Muscle of leg (tissue), 11 donors: ENCODE results near the gene BEST1. TPM values are rescaled to one million over a fixed set of nuclear protein-coding genes. Genes with fewer than 3 reads are reported as not detected.

Source experiments
- DNase-seq: peaks from one replicate; pipeline ENCODE4 v3.0.0; 2013
- H3K27ac ChIP-seq: one replicate; pipeline ENCODE4 v1.5.1; 2013; ENCODE audit warnings: mild to moderate bottlenecking, low read length, control low read depth
- H3K27me3 ChIP-seq: one replicate; pipeline ENCODE4 v1.6.1; 2013; ENCODE audit warnings: low read length; ENCODE audit not compliant: control insufficient read depth, insufficient read depth
- H3K36me3 ChIP-seq: one replicate; pipeline ENCODE4 v1.6.1; 2013; ENCODE audit warnings: low read length; ENCODE audit not compliant: control insufficient read depth, insufficient read depth
- H3K4me1 ChIP-seq: one replicate; pipeline ENCODE4 v1.6.1; 2013; ENCODE audit warnings: low read length; ENCODE audit not compliant: control insufficient read depth, insufficient read depth
- H3K4me3 ChIP-seq: one replicate; pipeline ENCODE4 v1.5.1; 2013; ENCODE audit warnings: low read length, control low read depth
- H3K9me3 ChIP-seq: replicated peaks from 2 replicates; pipeline ENCODE4 v1.6.1; 2013; ENCODE audit warnings: low read depth, low read length; ENCODE audit not compliant: control insufficient read depth
- WGBS: methylation state at CpG from one replicate; pipeline ENCODE4 v1.1.5; 2013; ENCODE audit warnings: missing lambda C conversion rate; ENCODE audit not compliant: insufficient coverage; 5-methylcytosine and 5-hydroxymethylcytosine counted together
- polyA plus RNA-seq, 8 donors: library from polyadenylated mRNA; unstranded; fragments of 120-200 nt; gene quantifications; one replicate each; pipeline versions ENCODE4 v1.2.1 to v1.2.3, GENCODE V29; 2013; ENCODE audit warnings: inconsistent platforms in 1 of 8, low replicate concordance in 1 of 8; ENCODE audit not compliant: insufficient read length in 8 of 8, insufficient read depth in 1 of 8
- total RNA-seq: library from RNA; stranded (reverse); fragments of 120-200 nt; gene quantifications from one replicate; pipeline ENCODE4 v1.2.4, GENCODE V29; 2013

The BEST1 gene
- total and polyA plus RNA-seq, 9 donors = 1.6 to 4.2 (median 3.8) TPM

DNA sequence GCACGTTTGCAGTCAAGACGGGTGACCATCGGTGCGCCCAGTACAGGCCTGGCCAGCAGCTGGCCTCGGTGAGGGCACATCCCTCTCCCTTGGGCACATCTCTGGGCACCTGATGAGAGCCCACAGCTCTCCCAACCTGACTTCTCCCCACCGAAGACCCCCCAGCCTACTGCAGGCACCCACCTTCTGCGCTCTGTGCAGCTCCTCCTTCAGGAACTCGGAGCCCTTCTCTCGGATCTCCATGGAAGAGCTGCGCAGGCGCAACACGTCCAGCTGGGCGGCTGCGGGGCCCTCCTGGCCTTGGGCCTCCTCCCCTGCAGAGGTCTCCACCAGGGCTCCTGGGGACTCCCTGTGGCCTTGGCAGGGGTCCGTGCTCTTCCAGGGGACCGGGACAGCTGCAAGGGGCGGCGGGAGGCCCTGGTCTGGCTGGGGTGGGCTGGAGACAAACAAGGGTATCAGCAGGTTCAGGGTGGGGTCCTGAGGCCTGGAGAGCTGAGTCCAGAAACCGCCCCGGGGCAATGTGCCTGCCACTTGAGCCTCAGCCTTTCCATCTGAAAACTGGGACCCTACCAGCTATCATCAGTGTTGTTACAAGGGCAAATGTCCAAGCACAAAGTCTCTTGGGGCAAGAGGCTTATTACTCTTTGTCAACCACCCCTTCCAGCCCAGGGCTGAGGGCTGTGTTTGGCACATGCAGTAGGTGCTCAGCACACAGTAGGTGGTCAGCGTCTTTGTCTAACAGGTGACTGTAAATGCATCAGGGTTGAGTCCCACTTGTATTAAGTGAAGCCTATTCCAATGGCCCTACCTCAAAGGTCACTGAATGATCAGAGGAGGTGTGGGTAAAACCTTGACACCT, 42.1 kb upstream of the BEST1 start:
- Histone ChIP-seq H3K36me3 (peaks cover 50% of the 10 kb centered on the region), H3K27me3 (no peaks in the 10 kb centered on the region), H3K4me1 (peaks cover 51% of the 10 kb centered on the region), H3K4me3 (no peak overlapping the region), H3K27ac (peak overlapping the region; percentile 42), H3K9me3 (no peaks in the 10 kb centered on the region)
- WGBS = 68% methylated on average over 13 of the region's 21 CpGs
- no peak for DNase-seq

DNA sequence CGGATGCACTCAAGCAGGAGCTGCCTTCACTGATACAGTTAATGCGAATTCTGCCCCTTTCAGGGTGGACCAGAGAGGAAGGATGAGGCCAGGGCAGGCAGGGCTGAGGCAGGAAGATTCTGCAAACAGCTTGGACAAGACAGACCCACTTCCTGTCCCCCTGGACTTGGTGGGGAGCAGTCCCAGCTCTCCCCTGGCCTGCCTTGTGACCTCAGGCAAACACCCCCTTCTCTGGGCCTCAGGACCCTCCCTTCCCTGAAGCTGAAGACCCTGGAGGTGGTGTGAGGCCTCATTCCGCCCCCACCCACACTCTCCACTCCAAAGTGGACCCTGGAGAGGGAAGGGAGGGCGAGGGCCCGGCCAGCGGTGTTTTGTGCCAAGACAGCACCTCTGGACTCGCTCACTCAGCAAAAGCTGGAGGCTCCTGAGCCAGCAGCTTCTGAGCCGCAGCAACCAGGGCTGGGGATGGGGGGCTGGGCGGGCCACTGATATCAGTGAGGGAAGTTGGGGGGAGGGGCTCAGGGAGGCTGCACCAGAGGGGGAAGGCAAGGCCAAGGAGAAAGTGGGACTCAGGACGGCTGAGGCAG, 41.3 kb upstream of the BEST1 start:
- no peaks in the 10 kb centered on the region for H3K27me3 ChIP-seq
- H3K27ac ChIP-seq = peak overlapping the region; percentile 55
- peaks cover 55% of the 10 kb centered on the region for H3K4me1 ChIP-seq
- peaks cover 48% of the 10 kb centered on the region for H3K36me3 ChIP-seq
- H3K9me3 ChIP-seq = no peaks in the 10 kb centered on the region
- peak; percentile 90 for DNase-seq
- 22% methylated on average over 7 of the region's 10 CpGs for whole genome bisulfite sequencing
- H3K4me3 ChIP-seq = no peak overlapping the region

DNA sequence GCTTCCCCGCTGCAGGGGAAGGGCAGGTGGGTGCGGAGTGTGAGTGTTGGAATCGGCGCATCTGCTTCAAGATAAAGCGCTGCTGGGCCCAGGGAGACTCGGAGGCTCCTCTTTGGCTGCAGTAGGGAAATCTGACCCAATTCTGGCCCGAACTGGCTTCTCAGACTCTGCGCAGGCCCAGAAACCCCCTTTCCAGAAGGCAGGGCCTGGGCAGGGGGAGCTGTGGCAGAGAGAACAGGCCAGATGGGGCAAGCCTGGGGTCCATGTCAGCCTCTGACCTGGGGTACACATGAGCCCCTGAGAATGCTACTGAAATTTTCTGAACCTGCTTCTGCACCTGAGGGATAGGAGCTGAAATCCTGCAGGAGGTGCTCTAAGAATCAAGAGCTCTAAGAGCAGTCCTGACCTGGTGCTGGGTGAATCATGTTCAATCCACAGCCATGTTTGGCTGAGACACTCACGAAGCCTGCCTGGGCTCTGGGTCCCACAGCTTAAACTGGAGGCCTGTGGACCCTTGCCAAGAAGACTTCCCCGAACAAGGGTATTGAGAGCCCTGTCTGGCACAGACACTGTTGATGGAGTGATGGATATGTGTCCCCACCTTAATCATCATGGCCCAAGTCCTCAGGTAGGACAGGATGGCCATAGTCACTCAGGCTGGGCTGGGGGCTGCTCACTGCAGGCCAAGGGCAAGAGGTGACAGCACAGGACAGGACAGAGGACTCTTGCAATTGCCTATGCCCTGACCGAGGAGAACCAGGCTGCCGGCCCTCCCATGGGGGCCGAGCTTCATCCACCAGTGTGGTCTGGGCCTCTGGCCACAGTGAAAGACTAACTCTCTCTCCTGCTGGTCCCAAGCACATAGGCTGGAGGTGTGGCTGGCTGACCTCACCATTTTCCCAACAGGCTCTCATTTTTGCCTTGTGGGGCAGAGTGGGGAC, 39.7 kb upstream of the BEST1 start:
- H3K4me1 ChIP-seq = peaks cover 63% of the 10 kb centered on the region
- H3K9me3 ChIP-seq = no peaks in the 10 kb centered on the region
- H3K4me3 ChIP-seq = no peak overlapping the region
- no peaks in the 10 kb centered on the region for H3K27me3 ChIP-seq
- peak overlapping the region; percentile 54 for H3K27ac ChIP-seq
- peaks cover 34% of the 10 kb centered on the region for H3K36me3 ChIP-seq
- peak; percentile 95 for DNase-seq
- WGBS = 33% methylated on average over 12 of the region's 13 CpGs

DNA sequence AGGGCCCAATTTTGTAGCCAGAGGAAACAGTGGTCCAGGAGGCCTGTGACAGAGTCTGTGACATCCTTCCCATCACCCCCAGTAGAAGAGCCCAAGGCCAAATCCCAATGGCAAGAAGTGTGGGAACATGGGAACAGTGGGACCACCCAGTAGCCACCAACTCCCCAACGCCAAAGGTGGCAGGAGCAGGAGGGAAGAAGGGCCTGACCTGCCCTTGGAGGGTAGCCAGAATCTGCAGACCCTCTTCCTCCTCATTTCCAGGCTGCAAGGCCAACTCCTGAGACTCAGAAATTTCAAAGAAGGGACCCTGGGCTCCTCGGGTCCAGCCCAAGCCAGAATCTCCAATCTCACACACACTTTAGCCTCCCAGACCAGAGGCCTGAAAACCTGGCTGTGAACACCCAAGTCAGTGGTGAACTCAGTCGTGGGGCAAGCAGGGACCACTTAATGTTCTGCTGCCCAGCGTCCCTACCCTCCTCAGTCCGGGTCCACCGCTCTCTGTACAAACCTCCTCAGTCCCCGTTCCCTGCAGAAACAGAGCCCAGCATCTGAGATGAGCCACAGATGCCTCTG, 38.9 kb upstream of the BEST1 start:
- Histone ChIP-seq H3K27me3 (no peaks in the 10 kb centered on the region), H3K9me3 (no peaks in the 10 kb centered on the region), H3K4me3 (no peak overlapping the region), H3K4me1 (peaks cover 64% of the 10 kb centered on the region), H3K36me3 (peaks cover 26% of the 10 kb centered on the region), H3K27ac (peak overlapping the region; percentile 54)
- peak; percentile 14 for DNase-seq
- WGBS = 47% methylated on average over 5 of the region's 7 CpGs

DNA sequence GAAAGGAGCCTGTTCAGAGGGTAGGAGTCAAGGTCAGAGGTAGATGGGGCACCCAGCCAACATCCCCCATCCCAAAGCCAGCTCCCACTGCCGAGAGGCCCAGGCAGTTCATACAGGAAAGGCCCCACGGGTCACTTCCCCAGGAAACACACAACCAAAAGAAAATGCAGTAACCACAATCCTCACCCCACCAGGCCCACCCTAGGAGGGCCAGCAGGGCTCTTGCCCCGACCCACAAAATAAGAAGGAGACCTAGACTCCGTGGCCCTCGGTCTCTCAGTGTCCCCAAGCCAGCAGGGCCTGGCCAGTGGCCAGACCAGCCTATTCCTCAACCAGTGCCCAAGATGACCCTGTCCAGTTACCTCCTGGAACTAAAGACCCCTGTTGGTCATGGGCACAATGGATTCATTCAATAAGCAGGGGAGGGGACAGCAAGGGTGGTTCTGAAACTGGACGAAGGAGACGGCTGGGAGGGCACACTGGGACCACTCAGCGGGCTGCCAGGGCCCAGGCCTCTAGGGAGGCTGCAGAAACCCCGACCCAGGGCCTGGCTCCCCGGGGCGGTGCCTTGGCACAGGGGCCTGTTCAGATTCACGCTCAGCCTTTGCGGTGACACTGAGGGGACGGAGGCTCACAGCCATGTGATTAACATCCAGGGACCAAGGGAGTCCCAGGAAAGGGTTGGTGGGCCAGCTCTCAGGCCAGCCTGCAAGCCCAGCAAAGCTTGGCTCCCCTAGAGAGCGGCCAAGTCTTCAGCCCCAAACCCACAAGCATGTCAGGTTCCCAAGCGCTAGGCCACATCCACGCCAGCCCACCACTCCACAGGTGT, 38.2 kb upstream of the BEST1 start:
- Histone ChIP-seq H3K4me3 (no peak overlapping the region), H3K27ac (peak overlapping the region; percentile 62), H3K4me1 (peaks cover 69% of the 10 kb centered on the region), H3K9me3 (no peaks in the 10 kb centered on the region), H3K36me3 (peaks cover 19% of the 10 kb centered on the region), H3K27me3 (no peaks in the 10 kb centered on the region)
- WGBS = 42% methylated on average over 12 of the region's 17 CpGs
- peak; percentile 36 for DNase-seq

DNA sequence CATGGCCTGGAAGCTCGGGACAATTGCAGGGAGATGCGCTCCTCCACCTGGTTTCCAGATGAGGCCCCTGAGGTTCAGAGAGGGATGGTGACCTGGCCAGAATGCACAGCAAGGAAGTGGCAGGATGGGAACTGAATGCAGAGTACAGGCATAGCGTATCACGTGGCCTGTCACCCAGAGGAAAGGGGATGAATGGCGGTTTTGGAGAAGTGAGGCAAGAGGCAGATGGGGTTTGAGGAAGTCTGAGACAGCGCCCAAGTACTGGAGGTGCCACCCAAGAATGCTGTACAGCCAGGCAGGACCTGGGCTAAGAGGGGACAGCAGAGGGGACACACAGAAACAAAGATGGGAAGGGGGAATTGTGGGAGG, 37.6 kb upstream of the BEST1 start:
- Histone ChIP-seq H3K9me3 (no peaks in the 10 kb centered on the region), H3K4me3 (no peak overlapping the region), H3K4me1 (peaks cover 70% of the 10 kb centered on the region), H3K36me3 (peaks cover 13% of the 10 kb centered on the region), H3K27ac (peak overlapping the region; percentile 35), H3K27me3 (no peaks in the 10 kb centered on the region)
- 65% methylated on average over 4 of the region's 6 CpGs for WGBS
- DNase-seq = peak; percentile 77

DNA sequence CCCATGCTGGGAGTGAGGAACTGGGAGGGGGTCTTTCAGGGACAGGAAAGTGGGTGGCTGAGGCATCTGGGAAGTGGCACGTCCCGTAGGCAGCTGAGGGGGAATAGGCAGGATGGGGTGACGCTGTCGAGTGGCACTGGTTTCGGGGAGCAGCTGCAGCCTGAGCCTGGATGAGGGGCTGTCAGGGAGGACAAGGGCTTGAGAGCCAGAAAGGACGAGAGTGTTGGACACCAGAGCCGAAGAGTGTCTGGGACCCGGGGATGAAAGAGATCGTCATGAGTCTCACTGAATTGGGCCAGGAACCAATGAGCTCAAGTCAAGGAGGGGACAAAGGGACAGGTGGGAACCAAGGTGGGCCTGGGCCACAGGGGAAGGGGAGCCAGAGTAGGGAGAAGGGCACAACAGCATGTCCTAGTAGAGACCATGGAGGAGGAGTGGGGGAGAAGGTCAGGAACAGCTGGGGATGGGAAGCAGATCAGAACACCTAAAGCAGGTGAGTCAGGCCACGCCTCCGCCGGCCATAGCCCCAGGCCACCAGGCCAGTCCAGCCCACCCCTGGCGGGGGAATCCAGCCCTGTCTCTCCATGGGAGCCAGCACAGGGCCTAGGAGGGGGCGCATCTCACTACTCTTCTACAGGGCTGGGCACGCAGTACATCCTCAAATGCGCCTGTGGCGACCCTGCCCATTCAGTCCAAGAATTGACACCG, 37.0 kb upstream of the BEST1 start:
- Histone ChIP-seq H3K4me3 (no peak overlapping the region), H3K36me3 (peaks cover 7% of the 10 kb centered on the region), H3K27me3 (no peaks in the 10 kb centered on the region), H3K9me3 (no peaks in the 10 kb centered on the region), H3K4me1 (peaks cover 73% of the 10 kb centered on the region), H3K27ac (peak overlapping the region; percentile 35)
- DNase-seq = peak; percentile 10
- 57% methylated on average over 13 of the region's 18 CpGs for WGBS

DNA sequence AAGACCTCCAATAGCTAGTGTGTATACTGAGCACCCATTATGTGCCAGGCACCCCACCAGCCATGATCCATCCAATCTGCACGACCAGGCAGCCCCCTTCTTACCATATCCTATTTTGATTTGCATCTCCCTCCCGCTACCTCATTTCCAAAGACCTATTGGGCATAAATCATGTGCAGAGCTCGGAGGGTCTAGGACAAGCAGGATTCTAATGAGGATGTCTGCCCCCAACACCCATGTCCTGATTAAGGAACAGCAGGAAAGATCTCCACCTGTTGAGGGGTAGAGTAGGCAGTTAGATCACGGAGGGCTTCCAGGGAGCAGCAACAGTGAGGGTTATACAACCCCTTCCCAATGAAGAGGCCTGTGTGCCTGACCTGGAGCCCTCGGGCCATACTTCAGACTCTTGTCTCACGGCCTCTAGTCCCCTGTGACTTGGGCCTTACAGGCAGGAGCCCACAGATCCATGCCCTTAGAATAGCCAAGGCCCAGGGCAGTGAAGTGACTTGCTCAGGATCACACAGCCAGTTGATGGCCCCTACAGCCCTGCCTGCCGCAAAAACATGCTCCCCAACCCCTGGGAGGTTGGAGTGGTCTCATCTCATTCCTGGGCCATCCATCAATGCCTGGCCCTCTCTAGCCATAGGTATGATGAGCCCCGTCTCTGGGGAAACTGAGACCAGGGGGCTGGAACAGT, 36.3 kb upstream of the BEST1 start:
- H3K27ac ChIP-seq = no peak overlapping the region
- no peaks in the 10 kb centered on the region for H3K27me3 ChIP-seq
- H3K36me3 ChIP-seq = peaks cover 3% of the 10 kb centered on the region
- H3K4me3 ChIP-seq = no peak overlapping the region
- peak; percentile 4 for DNase-seq
- WGBS = 53% methylated on average over 3 of the region's 8 CpGs
- H3K9me3 ChIP-seq = no peaks in the 10 kb centered on the region
- H3K4me1 ChIP-seq = peaks cover 73% of the 10 kb centered on the region
